Measurements from ENCODE around the gene TRMT1L.
"Not testable (repeated sequence)": the region's sequence is repeated elsewhere in the genome, so short reads cannot be mapped to it uniquely, and the experiment has no call there.

TRMT1L gene, protein sequence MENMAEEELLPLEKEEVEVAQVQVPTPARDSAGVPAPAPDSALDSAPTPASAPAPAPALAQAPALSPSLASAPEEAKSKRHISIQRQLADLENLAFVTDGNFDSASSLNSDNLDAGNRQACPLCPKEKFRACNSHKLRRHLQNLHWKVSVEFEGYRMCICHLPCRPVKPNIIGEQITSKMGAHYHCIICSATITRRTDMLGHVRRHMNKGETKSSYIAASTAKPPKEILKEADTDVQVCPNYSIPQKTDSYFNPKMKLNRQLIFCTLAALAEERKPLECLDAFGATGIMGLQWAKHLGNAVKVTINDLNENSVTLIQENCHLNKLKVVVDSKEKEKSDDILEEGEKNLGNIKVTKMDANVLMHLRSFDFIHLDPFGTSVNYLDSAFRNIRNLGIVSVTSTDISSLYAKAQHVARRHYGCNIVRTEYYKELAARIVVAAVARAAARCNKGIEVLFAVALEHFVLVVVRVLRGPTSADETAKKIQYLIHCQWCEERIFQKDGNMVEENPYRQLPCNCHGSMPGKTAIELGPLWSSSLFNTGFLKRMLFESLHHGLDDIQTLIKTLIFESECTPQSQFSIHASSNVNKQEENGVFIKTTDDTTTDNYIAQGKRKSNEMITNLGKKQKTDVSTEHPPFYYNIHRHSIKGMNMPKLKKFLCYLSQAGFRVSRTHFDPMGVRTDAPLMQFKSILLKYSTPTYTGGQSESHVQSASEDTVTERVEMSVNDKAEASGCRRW

DNA sequence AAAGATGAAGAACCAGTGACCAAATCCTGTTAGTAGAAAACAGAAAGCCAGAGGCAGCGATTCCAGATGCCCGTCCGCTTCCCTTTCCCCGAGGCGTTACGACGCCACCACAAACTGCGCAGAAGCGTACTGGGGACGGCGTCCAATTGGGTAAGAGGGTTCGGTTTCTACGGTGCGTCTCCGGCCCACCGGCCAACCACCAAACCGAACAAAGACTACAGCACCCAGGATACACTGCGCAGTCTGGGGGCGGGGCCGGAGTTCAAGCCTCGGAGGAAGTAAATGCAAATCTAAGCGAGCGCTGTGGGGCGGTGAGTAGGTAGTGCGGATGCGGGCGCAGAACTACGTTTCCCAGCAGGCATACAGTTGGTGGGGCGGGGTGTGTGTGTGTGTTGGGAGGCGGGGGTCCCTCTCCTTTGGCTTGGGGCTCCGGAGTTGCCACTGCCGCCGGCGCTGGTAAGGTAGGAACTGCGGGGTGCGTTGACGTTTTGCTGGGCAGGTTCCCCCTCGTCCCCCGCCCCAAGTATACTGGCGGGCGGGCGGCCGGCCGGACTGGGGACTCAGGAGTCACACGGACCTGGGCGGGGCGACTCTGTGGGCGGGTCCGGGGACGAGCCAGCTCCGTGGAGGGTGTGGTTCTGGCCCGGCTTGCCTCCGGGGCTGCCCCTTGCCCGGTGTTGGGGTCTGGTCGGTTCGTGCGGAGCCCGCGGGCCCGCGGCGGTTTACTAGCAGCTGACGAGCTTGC lies at the start of gene TRMT1L, which contains the start of gene SWT1:
TRMT1L (minus strand) TSS at position 100 of the 745 bp plus-strand sequence. CDS start 241 bp downstream, outside the sequence.
SWT1 (plus strand) TSS at position 314 of the 745 bp plus-strand sequence. CDS start 3,675 bp downstream, outside the sequence.
- DNase-seq (ENCODE audit: low read depth in 2 of 2), result peak; percentile 96

GRCh38 chr1:185200889-185201288 lies 44.1 kb upstream of the TRMT1L start:
- no peak for DNase-seq (ENCODE audit: low read depth in 2 of 2)

DNA sequence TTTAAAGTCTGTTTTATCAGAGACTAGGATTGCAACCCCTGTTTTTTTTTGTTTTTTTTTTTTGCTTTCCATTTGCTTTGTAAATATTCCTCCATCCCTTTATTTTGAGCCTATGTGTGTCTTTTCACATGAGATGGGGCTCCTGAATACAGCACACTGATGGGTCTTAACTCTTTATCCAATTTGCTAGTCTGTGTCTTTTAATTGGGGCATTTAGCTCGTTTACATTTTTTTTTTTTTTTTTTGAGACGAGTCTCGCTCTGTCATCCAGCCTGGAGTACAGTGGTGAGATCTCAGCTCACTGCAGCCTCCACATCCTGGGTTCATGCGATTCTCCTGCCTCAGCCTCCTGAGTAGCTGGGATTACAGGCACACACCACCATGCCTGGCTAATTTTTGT lies 42.0 kb upstream of the TRMT1L start:
- DNase-seq (ENCODE audit: low read depth in 2 of 2), result not testable (repeated sequence)

- DNase-seq (ENCODE audit: low read depth in 2 of 2), result no peak
These were observed 37.0 kb upstream of the TRMT1L start for GRCh38 chr1:185193756-185194155.

DNA sequence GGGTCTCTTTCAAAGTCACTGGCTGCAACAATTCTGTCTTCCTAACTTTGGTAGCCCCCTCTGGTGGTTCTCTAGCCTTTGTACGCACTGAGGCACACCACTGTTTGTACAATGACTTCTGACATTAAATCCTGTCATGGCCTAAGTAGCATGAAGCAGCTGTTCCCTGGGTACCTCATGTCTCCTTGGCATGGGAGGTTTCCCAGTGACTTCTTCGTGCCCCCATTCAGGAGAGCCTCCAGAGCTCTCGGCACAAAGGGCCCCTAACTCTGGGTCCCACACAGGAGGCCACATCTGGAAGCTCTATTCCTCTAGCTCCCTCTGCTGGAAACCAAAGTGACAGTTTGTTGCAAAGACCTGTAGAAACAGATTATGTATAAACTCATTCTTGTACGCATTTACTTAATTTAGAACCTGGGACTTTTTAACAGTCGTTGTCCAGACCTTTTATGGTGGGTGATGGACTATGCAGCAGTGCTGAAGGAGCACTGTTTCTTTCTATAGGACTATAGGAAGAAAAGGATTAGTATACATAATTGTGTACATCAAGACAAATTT lies 13.6 kb upstream of the TRMT1L start:
- peak in 1 of 2 donors; percentile 17 for DNase-seq (ENCODE audit: low read depth in 2 of 2)

DNA sequence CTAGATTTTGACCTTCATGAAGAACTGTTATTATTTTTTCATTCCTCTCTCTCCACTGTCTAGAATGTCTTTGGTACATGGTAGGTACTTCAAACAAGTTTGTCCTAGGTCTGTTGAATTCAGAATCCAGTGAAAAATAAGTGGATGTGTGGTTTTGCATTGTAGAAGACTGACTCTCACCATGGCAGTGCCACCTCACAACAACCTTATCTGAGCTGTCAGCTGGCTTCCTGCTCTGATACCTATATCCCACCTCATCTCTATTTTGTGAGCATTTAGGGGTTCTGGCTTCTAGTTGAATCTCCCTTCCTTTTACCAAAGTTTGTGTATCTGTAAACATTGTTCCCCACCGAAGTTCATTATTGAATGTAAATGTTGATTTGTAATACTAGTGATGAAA lies 9.4 kb upstream of the TRMT1L start:
- DNase-seq (ENCODE audit: low read depth in 2 of 2), result no peak

- DNase-seq (ENCODE audit: low read depth in 2 of 2), result no peak
These were observed 5.7 kb upstream of the TRMT1L start for GRCh38 chr1:185162491-185162890.

- DNase-seq (ENCODE audit: low read depth in 2 of 2), result no peak
These were observed 3.2 kb upstream of the TRMT1L start for GRCh38 chr1:185159966-185160365.

DNA sequence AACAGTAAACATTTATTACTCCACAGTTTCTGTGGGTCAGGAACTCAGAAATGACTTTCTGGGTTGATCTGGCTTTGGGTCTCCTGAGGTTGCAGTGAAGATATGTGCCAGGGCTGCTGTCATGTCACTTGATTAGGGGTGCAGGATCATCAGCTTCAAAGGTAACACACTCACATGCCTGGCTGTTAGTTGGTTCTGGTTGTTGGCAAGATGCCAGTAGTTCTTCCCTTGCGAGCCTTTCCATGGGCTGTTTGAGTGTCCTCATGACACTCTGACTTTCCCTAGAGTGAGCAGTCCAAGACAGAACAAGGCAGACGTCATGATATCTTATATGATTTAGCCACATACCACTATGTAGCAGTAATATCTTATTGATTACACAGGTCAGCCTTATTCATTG lies 2.0 kb upstream of the TRMT1L start:
- DNase-seq (ENCODE audit: low read depth in 2 of 2), result no peak

DNA sequence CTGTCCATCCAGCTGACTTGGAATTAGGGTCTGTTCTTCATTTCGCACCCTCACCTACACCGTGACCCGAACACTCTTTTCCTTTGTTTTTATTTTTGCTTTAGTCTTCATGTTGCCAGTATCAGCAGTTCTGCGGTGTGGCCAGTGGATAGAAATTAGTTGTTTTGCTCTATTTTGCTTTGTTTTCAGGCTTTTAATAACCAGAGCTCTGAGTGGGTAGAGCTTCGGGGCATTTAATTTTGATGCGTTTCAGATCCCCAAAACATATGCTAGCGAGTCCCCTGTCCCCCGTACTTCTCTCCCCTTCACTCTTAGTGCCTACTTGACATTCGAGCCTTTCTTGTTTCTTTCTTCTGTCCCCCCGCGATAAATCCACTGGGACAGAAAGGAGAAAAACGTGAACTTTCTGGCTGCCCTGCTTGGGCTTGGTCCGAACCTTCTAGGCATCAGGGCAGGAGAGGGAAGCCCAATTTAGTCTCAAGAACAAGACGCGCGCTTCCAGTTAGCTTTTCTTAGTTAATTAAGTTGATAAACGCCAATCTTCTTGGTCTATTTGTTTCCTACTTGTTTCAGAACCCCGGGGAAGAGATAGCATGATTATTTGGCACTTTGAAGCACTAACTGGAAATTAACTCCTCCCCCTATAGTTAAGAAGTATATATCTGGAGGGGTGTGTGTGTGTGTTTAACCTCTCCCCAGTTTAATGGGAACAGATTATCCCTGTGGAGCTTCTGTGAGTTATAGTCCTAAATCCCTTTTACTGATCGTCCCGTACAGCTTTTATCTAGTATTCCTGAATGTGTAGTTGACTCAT lies 1.1 kb upstream of the TRMT1L start:
- DNase-seq (ENCODE audit: low read depth in 2 of 2), result no peak

DNA sequence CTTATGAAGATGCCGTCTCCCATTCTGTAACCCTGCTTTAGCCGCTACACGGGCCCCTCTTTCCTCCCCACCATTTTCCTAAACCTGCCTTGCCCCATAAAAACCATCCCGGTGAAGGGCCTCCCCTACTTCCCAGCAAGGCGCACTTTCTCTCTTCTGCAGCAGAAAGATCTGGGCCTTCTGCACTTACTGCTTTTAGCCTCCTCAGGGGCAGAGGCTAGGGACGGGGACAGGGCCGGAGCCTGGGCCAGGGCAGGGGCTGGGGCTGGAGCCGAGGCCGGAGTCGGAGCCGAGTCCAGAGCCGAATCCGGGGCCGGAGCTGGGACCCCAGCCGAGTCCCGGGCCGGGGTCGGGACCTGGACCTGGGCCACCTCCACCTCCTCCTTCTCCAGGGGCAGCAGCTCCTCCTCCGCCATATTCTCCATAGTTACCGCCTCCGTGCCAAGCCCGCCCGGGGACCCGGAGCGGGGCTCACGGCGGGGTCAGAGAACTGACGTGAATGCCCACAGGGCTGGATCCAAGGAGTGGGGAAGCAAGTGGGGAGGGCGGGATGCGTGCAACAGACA lies 382 bp downstream of the TRMT1L start:
- no peak for DNase-seq (ENCODE audit: low read depth in 2 of 2)

DNA sequence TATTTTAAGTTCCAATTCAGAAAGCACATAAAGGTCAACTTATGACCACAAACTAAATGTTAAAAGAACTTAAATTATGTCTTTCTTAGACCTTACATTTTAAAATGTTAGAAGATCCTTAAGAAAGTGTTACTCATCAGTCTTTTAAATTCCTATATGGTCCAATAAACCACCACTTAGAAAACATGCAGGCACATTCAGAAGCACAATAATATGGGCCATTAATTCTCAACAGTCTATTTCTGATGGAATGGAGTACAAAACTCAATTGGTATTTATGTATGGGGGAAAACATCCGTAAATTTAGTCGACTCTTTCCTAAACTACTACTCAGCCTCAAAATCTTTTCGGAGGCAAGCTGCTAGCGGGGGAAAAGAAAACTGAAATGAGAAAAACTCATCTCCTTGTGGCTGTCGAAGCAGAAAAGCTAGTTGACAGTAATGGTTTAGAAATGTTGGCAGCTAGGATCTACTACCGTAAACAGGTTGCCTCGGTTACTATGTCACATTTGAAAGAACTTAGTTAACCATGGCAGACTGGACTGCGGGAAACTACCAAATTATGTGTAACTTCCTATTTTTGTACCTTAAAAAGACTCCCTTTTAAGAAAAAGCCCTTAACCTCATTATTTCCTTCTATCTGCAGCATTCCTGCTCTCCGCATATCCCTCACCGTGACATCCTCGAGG lies 1.0 kb downstream of the TRMT1L start:
- DNase-seq (ENCODE audit: low read depth in 2 of 2), result no peak

- no peak for DNase-seq (ENCODE audit: low read depth in 2 of 2)
These were observed 1.7 kb downstream of the TRMT1L start for GRCh38 chr1:185154912-185155513.

- no peak for DNase-seq (ENCODE audit: low read depth in 2 of 2)
These were observed 4.5 kb downstream of the TRMT1L start for GRCh38 chr1:185152187-185152767.

DNA sequence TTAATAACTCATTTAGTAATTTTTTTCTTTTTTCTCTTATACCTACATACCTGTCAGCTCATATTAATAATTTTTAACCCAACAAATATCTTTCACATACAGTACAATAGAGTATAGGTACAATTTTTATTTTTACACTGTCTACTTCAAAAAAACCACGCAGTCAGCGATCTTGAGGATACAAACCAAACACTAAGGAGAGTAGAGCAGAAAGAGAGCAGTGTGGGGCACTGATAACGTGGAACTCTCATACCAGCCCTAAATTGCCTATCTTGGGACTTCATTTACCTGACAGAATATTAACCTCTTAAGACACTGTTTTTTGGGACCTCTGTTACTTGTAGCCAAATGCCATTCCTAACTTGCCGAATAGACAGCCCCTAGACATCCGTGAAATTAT lies 5.5 kb downstream of the TRMT1L start:
- DNase-seq (ENCODE audit: low read depth in 2 of 2), result no peak

- DNase-seq (ENCODE audit: low read depth in 2 of 2), result no peak
These were observed 12.5 kb downstream of the TRMT1L start for GRCh38 chr1:185144233-185144632.

GRCh38 chr1:185139246-185139645 lies 17.5 kb downstream of the TRMT1L start:
- DNase-seq (ENCODE audit: low read depth in 2 of 2), result no peak

- no peak for DNase-seq (ENCODE audit: low read depth in 2 of 2)
These were observed 18.7 kb downstream of the TRMT1L start for GRCh38 chr1:185137896-185138545.

- no peak for DNase-seq (ENCODE audit: low read depth in 2 of 2)
These were observed 24.2 kb downstream of the TRMT1L start for GRCh38 chr1:185132534-185132933.
